Mucosa of stomach (tissue), 1 donor: ENCODE data around the gene SOD2.
"Not testable (repeated sequence)": the region's sequence is repeated elsewhere in the genome, so short reads cannot be mapped to it uniquely, and the experiment has no call there.

ENCODE experiments used
- H3K27me3 ChIP-seq: one replicate; pipeline ENCODE4 v1.7.0; 2013; ENCODE audit warnings: mild to moderate bottlenecking, low read length; ENCODE audit not compliant: control insufficient read depth, insufficient read depth
- H3K36me3 ChIP-seq: one replicate; pipeline ENCODE4 v1.7.0; 2013; ENCODE audit warnings: low read length; ENCODE audit not compliant: control insufficient read depth, insufficient read depth
- H3K4me1 ChIP-seq: one replicate; pipeline ENCODE4 v1.7.0; 2013; ENCODE audit warnings: mild to moderate bottlenecking, low read length; ENCODE audit not compliant: control insufficient read depth, insufficient read depth
- H3K4me3 ChIP-seq: one replicate; pipeline ENCODE4 v1.7.0; 2013; ENCODE audit warnings: low read length
- H3K9ac ChIP-seq: one replicate; pipeline ENCODE4 v1.7.0; 2013; ENCODE audit warnings: mild to moderate bottlenecking, low read length, moderate library complexity
- H3K9me3 ChIP-seq: one replicate; pipeline ENCODE4 v1.7.0; 2013; ENCODE audit warnings: mild to moderate bottlenecking, low read length, moderate library complexity; ENCODE audit not compliant: control insufficient read depth
- donor health status: Pancreatic carcinoma.

SOD2 gene

DNA sequence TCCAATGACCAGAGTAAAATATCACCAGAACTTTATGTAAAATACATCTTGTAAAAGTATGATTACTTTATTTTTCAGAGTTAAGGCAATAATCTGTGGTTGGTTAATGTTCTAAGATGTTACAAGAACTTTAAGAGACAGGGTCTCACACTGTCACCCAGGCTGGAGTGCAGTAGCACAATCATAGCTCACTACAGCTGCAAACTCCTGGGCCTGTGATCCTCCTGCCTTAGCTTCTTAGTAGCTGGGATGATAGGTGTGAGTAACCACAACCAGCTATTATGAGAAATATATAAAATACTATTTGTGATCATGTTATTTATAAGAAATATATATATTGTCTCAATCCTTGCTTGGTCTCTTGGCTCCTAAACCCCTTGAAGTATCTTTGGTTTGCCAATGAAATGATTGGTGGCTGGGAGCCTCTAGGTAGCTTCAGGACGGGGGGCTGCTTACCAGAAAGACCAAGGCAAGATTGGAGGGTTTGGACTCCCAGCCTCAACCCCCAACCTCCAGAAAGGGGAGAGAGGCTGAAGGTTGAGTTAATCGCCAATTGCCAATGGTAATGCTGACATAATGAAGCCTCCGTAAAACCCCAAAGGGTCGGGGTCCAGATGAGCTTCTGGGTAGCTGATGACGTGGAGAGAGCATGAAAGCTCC is 15.4 kb downstream of the SOD2 start:
- H3K36me3 ChIP-seq = no peaks in the 10 kb centered on the region
- H3K27me3 ChIP-seq = no peaks in the 10 kb centered on the region
- H3K4me1 ChIP-seq = no peaks in the 10 kb centered on the region
- no peaks in the 10 kb centered on the region for H3K9me3 ChIP-seq
- no peak overlapping the region for H3K9ac ChIP-seq
- no peak overlapping the region for H3K4me3 ChIP-seq

DNA sequence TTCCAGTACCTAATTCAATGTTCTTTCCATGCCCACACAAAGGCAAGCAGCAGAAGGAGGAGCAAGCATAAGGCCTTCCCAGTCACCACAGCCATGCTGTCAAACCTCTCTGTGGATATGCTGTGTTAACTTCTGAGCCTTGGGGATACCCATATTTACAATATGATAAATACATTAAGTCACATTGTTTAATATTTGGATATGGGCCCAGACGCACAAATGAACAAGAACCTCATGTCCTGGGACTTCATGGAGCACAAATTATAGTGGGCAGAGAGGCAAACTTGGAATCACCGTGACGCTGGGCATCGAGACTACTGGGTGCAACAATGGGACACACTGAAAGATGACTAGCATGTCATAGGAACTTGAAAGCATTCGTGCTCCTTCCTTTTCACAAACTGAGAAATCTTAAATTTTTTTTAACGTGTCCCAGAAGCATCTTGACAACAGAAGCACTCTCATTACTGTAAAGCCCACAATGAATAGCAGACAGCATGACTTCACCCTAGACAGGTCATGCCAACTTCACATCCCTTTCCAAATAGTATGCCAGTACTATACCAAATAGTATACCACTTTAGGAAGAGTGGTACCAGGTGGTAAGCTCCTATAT is 16.0 kb downstream of the SOD2 start:
- no peaks in the 10 kb centered on the region for H3K27me3 ChIP-seq
- no peak overlapping the region for H3K4me3 ChIP-seq
- no peaks in the 10 kb centered on the region for H3K4me1 ChIP-seq
- no peaks in the 10 kb centered on the region for H3K9me3 ChIP-seq
- no peak overlapping the region for H3K9ac ChIP-seq
- H3K36me3 ChIP-seq = no peaks in the 10 kb centered on the region

DNA sequence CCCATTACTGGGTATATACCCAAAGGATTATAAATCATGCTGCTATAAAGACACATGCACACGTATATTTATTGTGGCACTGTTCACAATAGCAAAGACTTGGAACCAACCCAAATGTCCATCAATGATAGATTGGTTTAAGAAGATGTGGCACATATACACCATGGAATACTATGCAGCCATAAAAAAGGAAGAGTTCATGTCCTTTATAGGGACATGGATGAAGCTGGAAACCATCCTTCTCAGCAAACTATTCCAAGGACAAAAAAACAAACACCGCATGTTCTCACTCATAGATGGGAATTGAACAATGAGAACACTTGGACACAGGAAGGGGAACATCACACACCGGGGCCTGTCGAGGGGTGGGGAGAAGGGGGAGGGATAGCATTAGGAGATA is 16.8 kb downstream of the SOD2 start:
- not testable (repeated sequence) for H3K4me3 ChIP-seq, H3K36me3 ChIP-seq, H3K9me3 ChIP-seq, H3K4me1 ChIP-seq, H3K9ac ChIP-seq, H3K27me3 ChIP-seq

DNA sequence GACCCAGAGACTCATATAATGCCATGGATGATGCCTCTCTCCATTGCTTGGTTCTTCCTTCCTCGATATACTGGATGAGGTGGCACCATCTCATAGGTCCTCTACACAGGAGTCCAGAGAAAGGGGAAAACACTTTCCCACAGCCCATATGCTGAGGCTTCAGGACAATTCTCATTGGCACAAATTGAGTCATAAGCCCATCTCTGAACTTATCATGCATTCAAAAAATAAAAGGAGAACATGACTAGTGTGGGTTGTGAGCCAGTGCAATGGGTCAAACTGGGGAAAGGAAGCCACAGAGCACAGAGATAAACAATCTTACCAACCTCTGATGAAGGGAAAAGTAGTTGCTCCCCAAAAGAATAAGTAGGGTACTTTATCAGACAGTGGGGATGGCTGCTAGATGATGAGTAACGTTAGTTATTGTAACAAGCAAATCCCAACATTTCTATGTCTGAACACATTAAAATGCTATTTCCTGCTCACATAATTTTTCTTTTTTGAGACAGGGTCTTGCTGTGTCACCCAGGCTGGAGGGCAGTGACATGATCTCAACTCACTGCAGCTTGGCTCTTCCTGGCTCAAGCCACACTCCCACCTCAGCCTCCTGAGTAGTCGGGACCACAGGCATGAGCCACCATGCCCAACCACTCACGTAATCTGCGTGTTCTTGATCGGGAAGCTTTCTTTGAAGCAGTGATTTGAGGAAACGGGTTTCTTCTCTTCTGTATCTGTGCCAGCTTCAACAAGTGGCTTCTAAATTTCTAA is 27.0 kb downstream of the SOD2 start:
- Histone ChIP-seq H3K9ac (no peak overlapping the region), H3K36me3 (no peaks in the 10 kb centered on the region), H3K9me3 (no peaks in the 10 kb centered on the region), H3K27me3 (no peaks in the 10 kb centered on the region), H3K4me3 (no peak overlapping the region), H3K4me1 (no peaks in the 10 kb centered on the region)

DNA sequence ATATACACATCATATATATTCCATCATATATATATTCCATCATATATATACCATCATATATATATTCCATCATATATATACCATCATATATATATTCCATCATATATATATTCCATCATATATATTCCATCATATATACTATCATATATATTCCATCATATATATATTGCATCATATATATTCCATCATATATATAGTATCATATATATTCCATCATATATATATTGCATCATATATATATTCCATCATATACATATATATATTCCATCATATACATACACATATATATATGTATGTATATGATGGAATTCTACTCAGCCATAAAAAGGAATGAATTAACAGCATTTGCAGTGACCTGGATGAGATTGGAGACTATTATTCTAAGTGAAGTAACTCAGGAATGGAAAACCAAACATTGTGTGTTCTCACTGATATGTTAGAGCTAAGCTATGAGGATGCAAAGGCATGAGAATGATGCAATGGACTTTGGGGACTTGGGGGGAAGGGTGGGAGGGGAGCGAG is 29.6 kb downstream of the SOD2 start:
- H3K27me3 ChIP-seq, H3K4me3 ChIP-seq, H3K36me3 ChIP-seq, H3K4me1 ChIP-seq, H3K9me3 ChIP-seq, H3K9ac ChIP-seq: not testable (repeated sequence)

DNA sequence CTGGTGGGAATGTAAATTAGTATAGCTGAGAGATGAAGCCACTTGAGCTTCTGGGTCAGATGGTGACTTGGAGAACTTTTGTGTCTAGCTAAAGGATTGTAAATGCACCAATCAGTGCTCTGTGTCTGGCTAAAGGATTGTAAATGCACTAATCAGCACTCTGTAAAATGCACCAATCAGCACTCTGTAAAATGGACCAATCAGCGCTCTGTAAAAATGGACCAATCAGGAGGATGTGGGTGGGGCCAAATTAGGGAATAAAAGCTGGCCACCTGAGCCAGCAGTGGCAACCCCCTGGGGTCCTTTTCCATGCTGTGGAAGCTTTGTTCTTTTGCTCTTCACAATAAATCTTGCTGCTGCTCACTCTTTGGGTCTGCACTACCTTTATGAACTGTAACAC is 31.1 kb downstream of the SOD2 start:
- H3K4me3 ChIP-seq, H3K4me1 ChIP-seq, H3K9ac ChIP-seq, H3K36me3 ChIP-seq, H3K27me3 ChIP-seq, H3K9me3 ChIP-seq: not testable (repeated sequence)

DNA sequence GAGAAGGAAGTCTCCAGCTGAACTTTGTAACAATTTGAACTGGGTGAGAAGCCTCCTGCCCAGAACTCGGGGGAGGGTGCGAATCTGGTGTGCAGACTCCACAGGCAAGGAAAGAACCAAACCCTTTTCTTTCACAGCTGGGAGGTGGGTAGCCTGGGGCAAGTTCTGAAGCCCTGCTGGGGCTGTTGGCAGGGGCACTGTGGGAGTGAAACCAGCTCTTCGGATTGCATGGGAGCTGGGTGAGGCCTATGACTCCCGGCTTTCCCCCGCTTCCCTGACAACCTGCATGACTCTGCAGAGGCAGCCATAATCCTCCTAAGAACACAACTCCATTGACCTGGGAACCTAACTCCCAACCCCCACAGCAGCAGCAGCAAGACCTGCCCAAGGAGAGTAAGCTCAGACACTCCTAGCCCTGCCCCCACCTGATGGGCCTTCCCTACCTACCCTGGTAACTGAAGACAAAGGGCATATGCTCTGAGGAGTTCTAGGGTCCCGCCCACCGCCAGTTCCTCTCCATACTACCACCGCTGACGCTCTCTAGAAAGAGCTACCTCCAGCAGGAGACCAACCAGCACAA is 37.5 kb downstream of the SOD2 start:
- no peaks in the 10 kb centered on the region for H3K36me3 ChIP-seq
- no peak overlapping the region for H3K4me3 ChIP-seq
- no peak overlapping the region for H3K9ac ChIP-seq
- no peaks in the 10 kb centered on the region for H3K9me3 ChIP-seq
- no peaks in the 10 kb centered on the region for H3K4me1 ChIP-seq
- no peaks in the 10 kb centered on the region for H3K27me3 ChIP-seq

DNA sequence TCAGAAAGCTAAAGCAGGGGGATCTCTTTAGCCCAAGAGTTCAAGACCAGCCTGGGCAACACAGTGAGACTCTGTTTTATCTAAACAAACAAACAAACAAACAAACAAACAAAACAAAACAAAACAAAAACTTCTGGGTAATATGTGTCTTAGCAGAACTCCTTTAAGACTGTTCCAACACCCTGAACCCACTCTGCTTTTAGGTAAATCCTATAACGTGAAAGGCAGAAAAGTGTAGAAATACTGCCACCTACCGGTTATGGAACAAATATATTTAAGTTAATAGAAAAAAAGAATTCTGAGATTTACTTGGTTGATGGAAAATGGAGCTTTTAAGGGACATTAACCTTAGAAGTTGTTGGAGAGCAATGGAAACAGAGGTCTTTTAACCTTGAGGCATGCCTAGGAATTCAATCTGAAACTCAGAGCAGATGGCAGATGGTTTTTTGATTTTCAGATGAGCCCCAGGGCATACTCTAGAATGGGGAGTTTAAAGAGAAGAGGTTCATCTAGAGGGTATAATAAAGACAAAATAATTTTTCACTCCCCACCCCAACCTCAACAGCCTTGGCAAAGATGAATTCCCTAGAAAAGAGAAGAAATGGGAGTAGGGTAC is 38.5 kb downstream of the SOD2 start:
- no peaks in the 10 kb centered on the region for H3K9me3 ChIP-seq

DNA sequence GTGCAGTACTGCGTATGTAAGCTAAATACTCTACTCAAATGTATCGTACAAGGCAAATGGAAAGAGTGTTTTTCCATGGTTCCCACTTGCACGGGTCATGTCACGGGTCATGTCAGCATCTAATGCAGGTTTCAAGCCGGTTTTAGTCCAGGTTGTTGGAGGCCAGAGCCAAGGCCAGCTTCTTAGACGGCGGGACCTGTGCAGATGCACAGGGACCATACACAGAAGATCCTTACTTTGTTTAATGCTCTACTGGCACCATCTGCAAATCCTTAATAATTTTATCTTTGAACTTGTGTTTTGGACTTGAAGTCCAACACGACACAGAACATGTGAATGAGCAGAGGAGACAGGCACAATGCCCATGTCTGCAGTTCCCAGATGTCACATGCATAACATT is 42.7 kb downstream of the SOD2 start:
- H3K4me1 ChIP-seq = no peaks in the 10 kb centered on the region
- no peaks in the 10 kb centered on the region for H3K9me3 ChIP-seq
- no peak overlapping the region for H3K9ac ChIP-seq
- H3K27me3 ChIP-seq = no peaks in the 10 kb centered on the region
- no peaks in the 10 kb centered on the region for H3K36me3 ChIP-seq
- H3K4me3 ChIP-seq = no peak overlapping the region

More for the DNA sequence above, 38.5 kb downstream of the SOD2 start:
- Histone ChIP-seq H3K27me3 (no peaks in the 10 kb centered on the region), H3K4me1 (no peaks in the 10 kb centered on the region), H3K9ac (no peak overlapping the region), H3K4me3 (no peak overlapping the region), H3K36me3 (no peaks in the 10 kb centered on the region)

DNA sequence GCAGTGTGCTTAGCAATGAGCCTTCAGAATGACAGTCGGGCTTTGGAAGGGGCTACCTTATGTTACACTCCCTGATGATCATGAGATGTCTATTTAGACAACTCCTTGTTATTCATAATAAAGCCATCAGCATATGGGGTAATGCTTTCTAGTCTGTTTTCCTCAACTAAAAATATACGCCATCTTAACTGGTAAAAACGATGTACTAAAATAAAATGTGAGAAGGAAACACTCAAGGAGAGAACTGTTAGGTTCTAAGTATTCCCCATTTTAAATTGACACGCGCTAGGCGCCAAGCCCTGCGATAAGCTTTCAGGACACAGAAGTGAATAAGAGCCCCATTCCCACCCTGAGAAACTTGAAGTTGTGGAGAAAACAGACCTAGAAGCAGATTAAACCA is 43.6 kb downstream of the SOD2 start:
- H3K4me3 ChIP-seq = no peak overlapping the region
- H3K27me3 ChIP-seq = no peaks in the 10 kb centered on the region
- no peaks in the 10 kb centered on the region for H3K9me3 ChIP-seq
- H3K4me1 ChIP-seq = no peaks in the 10 kb centered on the region
- no peaks in the 10 kb centered on the region for H3K36me3 ChIP-seq
- H3K9ac ChIP-seq = no peak overlapping the region

DNA sequence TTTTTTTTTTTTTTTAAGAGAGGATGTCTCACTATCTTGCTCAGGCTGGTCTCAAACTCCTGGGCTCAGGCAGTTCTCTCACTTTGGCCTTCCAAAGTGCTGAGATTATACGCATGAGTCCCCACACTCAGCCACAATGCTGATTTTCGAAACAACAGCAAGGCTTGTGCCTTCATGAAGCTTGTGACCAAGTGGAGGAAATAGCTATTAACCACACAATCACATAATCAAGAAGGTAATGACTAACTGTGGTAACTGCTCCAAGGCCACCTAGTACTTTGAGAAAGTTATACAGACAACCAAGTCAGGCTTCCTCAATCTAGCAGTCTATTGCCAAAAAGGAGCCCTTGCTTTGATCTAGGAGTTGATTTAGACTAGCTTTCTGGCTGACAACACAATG is 46.3 kb downstream of the SOD2 start:
- Histone ChIP-seq H3K36me3 (no peaks in the 10 kb centered on the region), H3K4me1 (no peaks in the 10 kb centered on the region), H3K9me3 (no peaks in the 10 kb centered on the region), H3K27me3 (no peaks in the 10 kb centered on the region), H3K4me3 (no peak overlapping the region), H3K9ac (no peak overlapping the region)

DNA sequence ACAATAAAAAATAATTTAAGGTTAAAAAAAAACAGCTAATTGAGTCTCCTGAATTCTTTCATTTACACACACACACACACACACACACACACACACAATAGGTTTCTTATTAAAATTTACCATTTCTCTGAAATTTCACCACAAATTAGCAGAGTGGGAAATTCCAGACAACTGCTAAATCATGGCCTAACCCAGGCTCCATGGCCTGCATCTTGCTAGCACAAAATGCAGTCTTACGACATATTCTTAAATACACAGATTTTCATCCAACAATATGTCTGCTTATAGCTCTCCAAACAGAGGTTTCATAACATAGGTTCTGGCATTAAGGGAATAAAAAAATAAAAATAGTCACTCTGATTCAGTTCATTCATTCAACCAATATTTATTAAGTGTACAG is 46.9 kb downstream of the SOD2 start:
- H3K4me3 ChIP-seq = no peak overlapping the region
- no peaks in the 10 kb centered on the region for H3K9me3 ChIP-seq
- no peaks in the 10 kb centered on the region for H3K4me1 ChIP-seq
- no peaks in the 10 kb centered on the region for H3K27me3 ChIP-seq
- H3K9ac ChIP-seq = no peak overlapping the region
- no peaks in the 10 kb centered on the region for H3K36me3 ChIP-seq
